K562 (cell line): ENCODE data around the gene CTSD. TPM values are rescaled to one million over a fixed set of nuclear protein-coding genes. Genes with fewer than 3 reads are reported as not detected.

ENCODE experiments used
- ATAC-seq: fragments of 200-7000 bp; cut with Tn5 transposase; 3 replicates; pipeline ENCODE4 v1.9.1; 2020; ENCODE audit warnings: moderate library complexity
- BruUV-seq: library from RNA; stranded (reverse); fragments of 400-500 nt; replicated peaks from 2 replicates; lab custom pipeline; 2021; lab: Mats Ljungman, UMichigan
- CTCF ChIA-PET: fragments of 300-600 bp; formaldehyde crosslinking; extraction: SDS; loops from one replicate; lab custom pipeline; 2021; ENCODE audit warnings: low intra/inter-chr PET ratio; lab: Yijun Ruan, JAX
- POLR2A ChIA-PET: fragments of 300-600, 350-650 bp; sonication (Branson Sonifier 250); formaldehyde crosslinking; extraction: SDS; loops from one replicate; lab custom pipeline; 2021; ENCODE audit warnings: antibody characterized with exemption, inconsistent platforms; lab: Yijun Ruan, JAX
- DNase-seq, 4 experiments: peaks; one replicate each; pipeline versions ENCODE4 v3.0.0 to v3.0.0-alpha.2; 2011 to 2018; ENCODE audit warnings: low spot score in 3 of 4, mixed read lengths in 3 of 4; ENCODE audit errors: extremely low read depth in 1 of 4
- FAIRE-seq: peaks from 2 replicates; lab custom pipeline; 2011; peaks lifted over from hg19 to GRCh38; lab: Jason Lieb, UNC
- H2AFZ ChIP-seq: 2 replicates; pipeline ENCODE4 v1.6.0; 2011; ENCODE audit warnings: low read depth, low read length, control low read depth, inconsistent platforms
- H3K27ac ChIP-seq: fragments of 200-600 bp; 3 replicates; pipeline ENCODE4 v1.8.0; 2011; ENCODE audit warnings: low read depth, mild to moderate bottlenecking, control low read depth, inconsistent platforms, low read length, moderate library complexity, mixed read lengths; ENCODE audit errors: extremely low read depth
- H3K27me3 ChIP-seq, 2 experiments: fragments of 300-600 bp in 1 of 2; 2 replicates in 1 of 2; 3 replicates in 1 of 2; pipeline versions ENCODE4 v1.6.0 to v1.8.0; 2011; ENCODE audit warnings: inconsistent platforms in 2 of 2, low read length in 2 of 2, mild to moderate bottlenecking in 1 of 2, mixed read lengths in 1 of 2, moderate library complexity in 1 of 2; ENCODE audit not compliant: control insufficient read depth in 2 of 2, insufficient read depth in 2 of 2
- H3K36me3 ChIP-seq: fragments of 300-600 bp; 3 replicates; pipeline ENCODE4 v1.8.0; 2011; ENCODE audit warnings: mild to moderate bottlenecking, low read length, inconsistent platforms; ENCODE audit not compliant: control insufficient read depth, insufficient read depth
- H3K4me1 ChIP-seq, 2 experiments: fragments of 200-600 bp in 1 of 2; replicated peaks in 1 of 2; 2 replicates in 1 of 2; 3 replicates in 1 of 2; pipeline versions ENCODE4 v1.5.1 to v1.8.0; 2011; ENCODE audit warnings: inconsistent platforms in 2 of 2, low read length in 2 of 2, mild to moderate bottlenecking in 1 of 2, mixed read lengths in 1 of 2, moderate library complexity in 1 of 2; ENCODE audit not compliant: control insufficient read depth in 2 of 2, insufficient read depth in 2 of 2
- H3K4me2 ChIP-seq: 2 replicates; pipeline ENCODE4 v1.6.1; 2011; ENCODE audit warnings: low read length, control low read depth, inconsistent platforms, mixed read lengths; ENCODE audit not compliant: insufficient read depth
- H3K4me3 ChIP-seq: fragments of 200-600 bp; sonication (generic), shearing (Covaris generic); 2 replicates; pipeline ENCODE4 v1.5.1; 2016; ENCODE audit warnings: control low read depth, inconsistent platforms
- H3K79me2 ChIP-seq: fragments of 200-600 bp; 3 replicates; pipeline ENCODE4 v1.8.0; 2011; ENCODE audit warnings: low read length, inconsistent platforms; ENCODE audit not compliant: control insufficient read depth, insufficient read depth
- H3K9ac ChIP-seq, 2 experiments: 2 replicates each; pipeline versions ENCODE4 v1.6.0 to v1.6.1; 2011; ENCODE audit warnings: low read depth in 2 of 2, low read length in 2 of 2, control low read depth in 1 of 2, inconsistent platforms in 1 of 2, mild to moderate bottlenecking in 1 of 2, mixed read lengths in 1 of 2; ENCODE audit not compliant: insufficient read depth in 1 of 2
- H3K9me1 ChIP-seq: one replicate; pipeline ENCODE4 v1.6.0; 2011; ENCODE audit warnings: inconsistent platforms, mild to moderate bottlenecking, low read length, moderate library complexity; ENCODE audit not compliant: control insufficient read depth, insufficient read depth
- H3K9me3 ChIP-seq: replicated peaks from 2 replicates; pipeline ENCODE4 v1.5.1; 2011; ENCODE audit warnings: low read depth, low read length, inconsistent platforms; ENCODE audit not compliant: control insufficient read depth, insufficient read depth
- H4K20me1 ChIP-seq: replicated peaks from 2 replicates; pipeline ENCODE4 v1.6.1; 2011; ENCODE audit warnings: low read length, inconsistent platforms, mixed read lengths; ENCODE audit not compliant: control insufficient read depth, insufficient read depth
- BMI1 ChIP-seq: fragments of 150-350 bp; IDR thresholded peaks from 2 replicates; pipeline ENCODE4 v1.6.1; 2014; ENCODE audit warnings: low read length
- C11orf30 ChIP-seq: fragments of 450-650 bp; IDR thresholded peaks from 2 replicates; pipeline ENCODE4 v1.6.1; 2016; ENCODE audit warnings: low read depth, mild to moderate bottlenecking
- HSF4 ChIP-seq: fragments of 250-450 bp; sonication (Bioruptor Pico); IDR thresholded peaks from 2 replicates; pipeline ENCODE4 v2.1.2; 2022; ENCODE audit warnings: mild to moderate bottlenecking, moderate library complexity, borderline replicate concordance
- MTA1 ChIP-seq: fragments of 450-650 bp; IDR thresholded peaks from 2 replicates; pipeline ENCODE4 v1.6.1; 2017; ENCODE audit warnings: borderline replicate concordance
- PCBP2 ChIP-seq: fragments of 200-400 bp; formaldehyde crosslinking; IDR thresholded peaks from 2 replicates; pipeline ENCODE4 v1.6.1; 2018; ENCODE audit warnings: low read length, low read depth, mild to moderate bottlenecking, moderate library complexity; ENCODE audit not compliant: poor library complexity, severe bottlenecking
- PHF21A ChIP-seq: fragments of 450-650 bp; IDR thresholded peaks from 2 replicates; pipeline ENCODE4 v1.6.1; 2017; ENCODE audit warnings: low read depth, borderline replicate concordance
- U2AF1 ChIP-seq: fragments of 200-400 bp; formaldehyde crosslinking; optimal IDR thresholded peaks from 2 replicates; pipeline ENCODE3; 2017; ENCODE audit warnings: mild to moderate bottlenecking, low read depth, low read length, moderate library complexity
- ZNF184 ChIP-seq: sonication (generic); formaldehyde crosslinking; IDR thresholded peaks from 2 replicates; pipeline ENCODE4 v1.5.0; 2020; ENCODE audit warnings: missing genetic modification reagents
- ZNF282 ChIP-seq: sonication (generic); formaldehyde crosslinking; IDR thresholded peaks from 2 replicates; pipeline ENCODE4 v1.8.1; 2023; ENCODE audit warnings: missing genetic modification reagents
- ZNF592 ChIP-seq: fragments of 450-650 bp; IDR thresholded peaks from 2 replicates; pipeline ENCODE4 v1.6.1; 2017; ENCODE audit warnings: antibody characterized with exemption, mild to moderate bottlenecking
- ZNF830 ChIP-seq: fragments of 250-450 bp; sonication (Bioruptor Pico); IDR thresholded peaks from 2 replicates; pipeline ENCODE4 v1.5.0; 2021; ENCODE audit warnings: mild to moderate bottlenecking
- WGBS: fragments of 100-300 bp; shearing (Covaris generic); methylation state at CpG from one replicate; pipeline ENCODE4 v1.1.6; 2016; ENCODE audit warnings: low coverage, mixed read lengths; ENCODE audit not compliant: insufficient coverage; ENCODE audit errors: missing lambda C conversion rate; 5-methylcytosine and 5-hydroxymethylcytosine counted together
- in situ Hi-C: fragments of 300-500 bp; cut with MboI; formaldehyde crosslinking; loops from 4 replicates; pipeline ENCODE4 v1.15.0; 2018; ENCODE audit warnings: inconsistent platforms, mixed read lengths
- intact Hi-C: fragments of 100-400 bp; cut with micrococcal nuclease; formaldehyde crosslinking; loops from 2 replicates; pipeline ENCODE4 v1.14.2; 2022
- polyA plus RNA-seq, 8 experiments: library from polyadenylated mRNA; depleted of rRNA in 4 of 8; stranded (reverse) in 5 of 8; unstranded in 3 of 8; fragments of >200 nt; fragmentation: Nextera tagmentation in 2 of 8; fragmentation: Illumina TruSeq in 1 of 8; extraction: Ambion mirVana in 2 of 8; extraction: Trizol in 1 of 8; gene quantifications; 2 replicates each; pipeline versions ENCODE4 v1.2.1 to v1.2.3, GENCODE V29; 2011 to 2014; ENCODE audit warnings: inconsistent platforms in 1 of 8, missing spikeins in 1 of 8
- total RNA-seq, 7 experiments: library from RNA; depleted of rRNA in 6 of 7; stranded (reverse); fragments of >200 nt in 6 of 7; fragmentation: Illumina TruSeq in 2 of 7; extraction: Trizol in 2 of 7; gene quantifications; 2 replicates each; pipeline versions ENCODE4 v1.2.1 to v1.2.3, GENCODE V29; 2011 to 2021; ENCODE audit warnings: low replicate concordance in 1 of 7
- TF ChIP-seq, protein P1 (sequence below): fragments of 250-450 bp; sonication (Bioruptor Pico); IDR thresholded peaks from 2 replicates; pipeline ENCODE4 v1.6.1; 2021; ENCODE audit warnings: mild to moderate bottlenecking
- TF ChIP-seq, protein P2 (sequence below): fragments of 250-450 bp; sonication (Bioruptor Pico); IDR thresholded peaks from 2 replicates; pipeline ENCODE4 v1.5.0; 2020; ENCODE audit warnings: mild to moderate bottlenecking
- TF ChIP-seq, protein P3 (sequence below): fragments of 450-650 bp; formaldehyde crosslinking; IDR thresholded peaks from 2 replicates; pipeline ENCODE4 v1.4.0; 2020; ENCODE audit warnings: mild to moderate bottlenecking, moderate library complexity

CTSD gene
- total and polyA plus RNA-seq, 9 of the 15 experiments (the other 6 are each of a cell fraction or from before 2014, with no cell fraction given) = 1.0 to 112 (median 40.9) TPM

- TF ChIP-seq ZNF592 (no peak), ZNF830 (CRISPR knock-in tag) (no peak), MTA1 (no peak), ZNF282 (no peak)
- TF ChIP-seq, protein P1, sequence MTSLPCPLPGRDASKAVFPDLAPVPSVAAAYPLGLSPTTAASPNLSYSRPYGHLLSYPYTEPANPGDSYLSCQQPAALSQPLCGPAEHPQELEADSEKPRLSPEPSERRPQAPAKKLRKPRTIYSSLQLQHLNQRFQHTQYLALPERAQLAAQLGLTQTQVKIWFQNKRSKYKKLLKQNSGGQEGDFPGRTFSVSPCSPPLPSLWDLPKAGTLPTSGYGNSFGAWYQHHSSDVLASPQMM = no peak
Observed at GRCh38 chr11:1735271-1735670, 28.5 kb downstream of the CTSD start (continued).

- Histone ChIP-seq H3K9ac (no peak overlapping the region), H3K4me1 (no peaks in the 10 kb centered on the region; a peak in 1 of 5 replicates), H3K36me3 (no peaks in the 10 kb centered on the region), H3K27ac (no peak overlapping the region), H3K9me3 (peaks cover 8% of the 10 kb centered on the region; the same call in 1 of the 2 replicates), H3K4me3 (no peak overlapping the region), H2AFZ (no peak overlapping the region), H3K9me1 (no peaks in the 10 kb centered on the region), H3K27me3 (peaks cover 4 to 58% of the 10 kb centered on the region in 2 experiments; a peak in 4 of 5 replicates), H3K4me2 (no peak overlapping the region), H3K79me2 (no peaks in the 10 kb centered on the region), H4K20me1 (no peaks in the 10 kb centered on the region)
- WGBS = 0% methylated on average over 9 of the region's 10 CpGs
- in situ Hi-C loops (no loop called here), intact Hi-C loops (no loop called here)
- CTCF ChIA-PET = interaction anchor here (0.7 kb wide), 1 partner anchor 139 kb away, joined by 3 read pairs; no protein-coding TSS in a partner anchor
- BruUV-seq = no TSS peak
- no peak for DNase-seq
- TF ChIP-seq PCBP2 (no peak), PHF21A (no peak), HSF4 (CRISPR knock-in tag) (no peak), ZNF184 (no peak), BMI1 (no peak), U2AF1 (no peak), C11orf30 (no peak)
- TF ChIP-seq, protein P2, sequence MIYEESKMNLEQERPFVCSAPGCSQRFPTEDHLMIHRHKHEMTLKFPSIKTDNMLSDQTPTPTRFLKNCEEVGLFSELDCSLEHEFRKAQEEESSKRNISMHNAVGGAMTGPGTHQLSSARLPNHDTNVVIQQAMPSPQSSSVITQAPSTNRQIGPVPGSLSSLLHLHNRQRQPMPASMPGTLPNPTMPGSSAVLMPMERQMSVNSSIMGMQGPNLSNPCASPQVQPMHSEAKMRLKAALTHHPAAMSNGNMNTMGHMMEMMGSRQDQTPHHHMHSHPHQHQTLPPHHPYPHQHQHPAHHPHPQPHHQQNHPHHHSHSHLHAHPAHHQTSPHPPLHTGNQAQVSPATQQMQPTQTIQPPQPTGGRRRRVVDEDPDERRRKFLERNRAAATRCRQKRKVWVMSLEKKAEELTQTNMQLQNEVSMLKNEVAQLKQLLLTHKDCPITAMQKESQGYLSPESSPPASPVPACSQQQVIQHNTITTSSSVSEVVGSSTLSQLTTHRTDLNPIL (CRISPR knock-in tag) = no peak
- TF ChIP-seq, protein P3, sequence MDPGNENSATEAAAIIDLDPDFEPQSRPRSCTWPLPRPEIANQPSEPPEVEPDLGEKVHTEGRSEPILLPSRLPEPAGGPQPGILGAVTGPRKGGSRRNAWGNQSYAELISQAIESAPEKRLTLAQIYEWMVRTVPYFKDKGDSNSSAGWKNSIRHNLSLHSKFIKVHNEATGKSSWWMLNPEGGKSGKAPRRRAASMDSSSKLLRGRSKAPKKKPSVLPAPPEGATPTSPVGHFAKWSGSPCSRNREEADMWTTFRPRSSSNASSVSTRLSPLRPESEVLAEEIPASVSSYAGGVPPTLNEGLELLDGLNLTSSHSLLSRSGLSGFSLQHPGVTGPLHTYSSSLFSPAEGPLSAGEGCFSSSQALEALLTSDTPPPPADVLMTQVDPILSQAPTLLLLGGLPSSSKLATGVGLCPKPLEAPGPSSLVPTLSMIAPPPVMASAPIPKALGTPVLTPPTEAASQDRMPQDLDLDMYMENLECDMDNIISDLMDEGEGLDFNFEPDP (CRISPR knock-in tag) = no peak
- FAIRE-seq = no peak
- no peak for ATAC-seq
- POLR2A ChIA-PET = interaction anchor here (0.7 kb wide), 1 partner anchor 19 kb away, joined by 3 read pairs; no protein-coding TSS in a partner anchor
Observed at GRCh38 chr11:1734641-1735081, 29.1 kb downstream of the CTSD start.
